ENCODE results near the gene FSHB.

FSHB gene

DNA sequence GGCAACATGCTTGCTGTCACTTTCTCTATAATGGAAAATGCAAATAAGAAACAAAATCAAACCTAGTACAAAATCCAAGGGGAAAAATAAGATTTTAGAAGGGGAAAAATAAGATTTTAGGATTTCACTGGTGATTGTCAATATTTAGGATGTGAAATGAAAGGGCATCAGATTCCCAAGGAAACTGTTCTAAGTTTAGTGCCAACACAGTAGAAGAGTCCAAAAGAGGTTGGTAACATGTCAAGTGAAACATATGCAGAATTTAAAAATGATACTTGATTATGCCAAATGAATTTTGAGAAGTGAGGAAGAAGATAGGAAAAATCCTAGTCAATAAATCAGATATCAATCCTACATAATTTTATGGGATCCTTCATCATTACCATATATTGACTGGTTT lies 46.4 kb downstream of the FSHB start:
- Histone ChIP-seq H3K36me3 (ENCODE audit: control insufficient read depth, insufficient read depth, low read length) (no peaks in the 10 kb centered on the region), H3K27ac (ENCODE audit: low read depth, low read length) (no peak overlapping the region), H3K4me3 (ENCODE audit: low read length) (no peak overlapping the region)

GRCh38 chr11:30279796-30280195 lies 49.0 kb downstream of the FSHB start:
- no peak overlapping the region for H3K9ac ChIP-seq (ENCODE audit: low read length)
- no peaks in the 10 kb centered on the region for H3K36me3 ChIP-seq (ENCODE audit: control insufficient read depth, insufficient read depth, low read length)
- H3K27me3 ChIP-seq (ENCODE audit: control insufficient read depth, insufficient read depth, low read length): no peaks in the 10 kb centered on the region
- H3K27ac ChIP-seq (ENCODE audit: low read depth, low read length): no peak overlapping the region
- no peaks in the 10 kb centered on the region for H3K4me1 ChIP-seq (ENCODE audit: control insufficient read depth, insufficient read depth, low read length)
- no peak overlapping the region for H3K4me3 ChIP-seq (ENCODE audit: low read length)

More for the DNA sequence above, 46.4 kb downstream of the FSHB start:
- Histone ChIP-seq H3K4me1 (ENCODE audit: control insufficient read depth, insufficient read depth, low read length) (no peaks in the 10 kb centered on the region), H3K27me3 (ENCODE audit: control insufficient read depth, insufficient read depth, low read length) (no peaks in the 10 kb centered on the region), H3K9ac (ENCODE audit: low read length) (no peak overlapping the region)

DNA sequence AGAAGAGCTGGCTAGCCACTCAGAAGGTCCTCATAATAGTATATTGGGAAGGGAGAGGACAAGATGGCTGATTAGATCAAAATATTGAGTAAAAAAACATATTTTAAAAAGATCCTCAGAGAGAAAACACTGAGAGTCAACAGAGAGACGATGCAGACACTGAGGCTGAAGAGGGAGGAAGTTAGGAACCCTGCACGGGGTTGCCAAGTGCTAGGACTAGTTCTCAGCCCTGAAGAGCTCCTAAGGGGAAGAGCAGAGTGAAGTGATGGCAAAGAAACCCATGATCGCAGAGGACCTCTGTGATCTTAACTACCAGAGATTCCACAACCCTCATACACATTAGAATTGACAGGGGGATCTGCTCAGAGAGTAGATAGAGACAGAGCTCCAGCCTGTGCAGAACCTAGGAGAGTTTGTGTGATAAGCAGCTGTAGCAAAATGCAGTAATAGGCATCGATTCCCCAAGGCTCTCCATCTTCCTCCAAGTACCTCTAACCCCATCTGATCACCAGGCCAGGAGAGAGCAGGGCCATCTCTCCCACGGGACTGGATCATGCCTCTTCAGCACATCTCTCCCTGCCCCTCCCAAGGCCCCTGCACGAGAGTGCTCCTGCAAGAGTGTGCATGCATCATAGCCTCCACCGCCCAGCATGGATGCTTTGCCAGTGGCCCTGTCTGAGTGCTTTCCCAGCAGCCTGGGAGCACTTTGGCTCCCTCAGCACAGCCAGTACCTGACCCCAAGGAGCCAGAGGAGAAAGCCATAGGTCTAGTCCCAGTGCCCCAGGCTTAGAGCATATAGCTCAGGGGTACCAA lies 50.9 kb downstream of the FSHB start:
- H3K4me3 ChIP-seq (ENCODE audit: low read length): no peak overlapping the region
- no peaks in the 10 kb centered on the region for H3K27me3 ChIP-seq (ENCODE audit: control insufficient read depth, insufficient read depth, low read length)
- H3K36me3 ChIP-seq (ENCODE audit: control insufficient read depth, insufficient read depth, low read length): no peaks in the 10 kb centered on the region
- no peak overlapping the region for H3K9ac ChIP-seq (ENCODE audit: low read length)
- H3K27ac ChIP-seq (ENCODE audit: low read depth, low read length): no peak overlapping the region
- H3K4me1 ChIP-seq (ENCODE audit: control insufficient read depth, insufficient read depth, low read length): no peaks in the 10 kb centered on the region

- no peaks in the 10 kb centered on the region for H3K27me3 ChIP-seq (ENCODE audit: control insufficient read depth, insufficient read depth, low read length)
- no peak overlapping the region for H3K27ac ChIP-seq (ENCODE audit: low read depth, low read length)
- H3K4me1 ChIP-seq (ENCODE audit: control insufficient read depth, insufficient read depth, low read length): no peaks in the 10 kb centered on the region
- no peak overlapping the region for H3K4me3 ChIP-seq (ENCODE audit: low read length)
- no peak overlapping the region for H3K9ac ChIP-seq (ENCODE audit: low read length)
- no peaks in the 10 kb centered on the region for H3K36me3 ChIP-seq (ENCODE audit: control insufficient read depth, insufficient read depth, low read length)
Measured at GRCh38 chr11:30282289-30282631, 51.4 kb downstream of the FSHB start.
